ENCODE data around the gene CHD3. TPM values are rescaled to one million over a fixed set of nuclear protein-coding genes. Genes with fewer than 3 reads are reported as not detected.

Gene CHD3
- total and polyA plus RNA-seq, 10 of the 15 experiments (the other 5 are each of a cell fraction or from before 2014, with no cell fraction given), result 1.4 to 86.8 (median 39.1) TPM

DNA sequence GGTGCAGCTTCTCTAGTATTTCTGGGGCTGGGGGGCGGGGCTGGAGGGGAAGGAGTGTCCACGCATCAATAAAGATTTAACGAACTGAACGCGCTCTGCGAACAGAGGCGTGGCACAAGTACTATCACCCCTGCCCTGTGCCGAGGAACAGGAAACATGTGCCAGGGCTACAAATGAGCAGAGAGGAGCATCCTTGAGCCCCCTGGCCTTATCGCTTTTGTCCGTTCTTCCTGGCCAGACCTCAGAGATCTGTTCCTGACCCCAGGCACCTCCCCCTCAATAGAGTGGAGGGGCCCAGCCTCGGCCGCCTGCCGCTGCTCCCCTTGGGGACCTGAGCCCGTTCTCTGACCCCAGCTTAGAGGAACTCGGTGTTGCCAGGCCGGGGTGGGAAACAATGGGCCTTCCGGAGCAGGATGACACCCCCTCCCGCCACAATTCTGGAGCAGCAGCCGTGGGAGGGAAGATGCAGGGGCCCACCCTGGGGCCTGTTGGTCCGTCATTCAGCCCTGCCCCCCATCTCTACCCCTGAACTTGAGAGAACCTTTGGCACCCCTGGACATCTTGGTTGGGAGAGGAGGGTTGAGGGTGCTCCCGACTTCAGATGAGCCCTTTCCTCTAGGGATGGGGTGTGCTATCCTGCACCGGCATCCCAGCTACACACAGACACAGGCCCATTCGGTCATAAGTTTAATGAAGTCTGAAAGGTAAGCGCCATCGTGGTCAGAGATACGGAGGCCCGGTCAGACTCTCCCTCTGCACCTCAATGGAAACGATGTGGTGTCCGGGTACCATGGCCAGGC is 32.4 kb upstream of the CHD3 start (continued):
- TF ChIP-seq, protein P1, sequence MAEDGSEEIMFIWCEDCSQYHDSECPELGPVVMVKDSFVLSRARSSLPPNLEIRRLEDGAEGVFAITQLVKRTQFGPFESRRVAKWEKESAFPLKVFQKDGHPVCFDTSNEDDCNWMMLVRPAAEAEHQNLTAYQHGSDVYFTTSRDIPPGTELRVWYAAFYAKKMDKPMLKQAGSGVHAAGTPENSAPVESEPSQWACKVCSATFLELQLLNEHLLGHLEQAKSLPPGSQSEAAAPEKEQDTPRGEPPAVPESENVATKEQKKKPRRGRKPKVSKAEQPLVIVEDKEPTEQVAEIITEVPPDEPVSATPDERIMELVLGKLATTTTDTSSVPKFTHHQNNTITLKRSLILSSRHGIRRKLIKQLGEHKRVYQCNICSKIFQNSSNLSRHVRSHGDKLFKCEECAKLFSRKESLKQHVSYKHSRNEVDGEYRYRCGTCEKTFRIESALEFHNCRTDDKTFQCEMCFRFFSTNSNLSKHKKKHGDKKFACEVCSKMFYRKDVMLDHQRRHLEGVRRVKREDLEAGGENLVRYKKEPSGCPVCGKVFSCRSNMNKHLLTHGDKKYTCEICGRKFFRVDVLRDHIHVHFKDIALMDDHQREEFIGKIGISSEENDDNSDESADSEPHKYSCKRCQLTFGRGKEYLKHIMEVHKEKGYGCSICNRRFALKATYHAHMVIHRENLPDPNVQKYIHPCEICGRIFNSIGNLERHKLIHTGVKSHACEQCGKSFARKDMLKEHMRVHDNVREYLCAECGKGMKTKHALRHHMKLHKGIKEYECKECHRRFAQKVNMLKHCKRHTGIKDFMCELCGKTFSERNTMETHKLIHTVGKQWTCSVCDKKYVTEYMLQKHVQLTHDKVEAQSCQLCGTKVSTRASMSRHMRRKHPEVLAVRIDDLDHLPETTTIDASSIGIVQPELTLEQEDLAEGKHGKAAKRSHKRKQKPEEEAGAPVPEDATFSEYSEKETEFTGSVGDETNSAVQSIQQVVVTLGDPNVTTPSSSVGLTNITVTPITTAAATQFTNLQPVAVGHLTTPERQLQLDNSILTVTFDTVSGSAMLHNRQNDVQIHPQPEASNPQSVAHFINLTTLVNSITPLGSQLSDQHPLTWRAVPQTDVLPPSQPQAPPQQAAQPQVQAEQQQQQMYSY (CRISPR knock-in tag; IDR thresholded peaks at IDR 0.05), result no peak
- TF ChIP-seq NBN (IDR thresholded peaks at IDR 0.05), result no peak
- TF ChIP-seq, protein P2, sequence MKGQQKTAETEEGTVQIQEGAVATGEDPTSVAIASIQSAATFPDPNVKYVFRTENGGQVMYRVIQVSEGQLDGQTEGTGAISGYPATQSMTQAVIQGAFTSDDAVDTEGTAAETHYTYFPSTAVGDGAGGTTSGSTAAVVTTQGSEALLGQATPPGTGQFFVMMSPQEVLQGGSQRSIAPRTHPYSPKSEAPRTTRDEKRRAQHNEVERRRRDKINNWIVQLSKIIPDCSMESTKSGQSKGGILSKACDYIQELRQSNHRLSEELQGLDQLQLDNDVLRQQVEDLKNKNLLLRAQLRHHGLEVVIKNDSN (IDR thresholded peaks at IDR 0.05; ENCODE audit: borderline replicate concordance, extremely low read length, insufficient read depth, low read depth, low read length), result no peak
- TF ChIP-seq, protein P3, sequence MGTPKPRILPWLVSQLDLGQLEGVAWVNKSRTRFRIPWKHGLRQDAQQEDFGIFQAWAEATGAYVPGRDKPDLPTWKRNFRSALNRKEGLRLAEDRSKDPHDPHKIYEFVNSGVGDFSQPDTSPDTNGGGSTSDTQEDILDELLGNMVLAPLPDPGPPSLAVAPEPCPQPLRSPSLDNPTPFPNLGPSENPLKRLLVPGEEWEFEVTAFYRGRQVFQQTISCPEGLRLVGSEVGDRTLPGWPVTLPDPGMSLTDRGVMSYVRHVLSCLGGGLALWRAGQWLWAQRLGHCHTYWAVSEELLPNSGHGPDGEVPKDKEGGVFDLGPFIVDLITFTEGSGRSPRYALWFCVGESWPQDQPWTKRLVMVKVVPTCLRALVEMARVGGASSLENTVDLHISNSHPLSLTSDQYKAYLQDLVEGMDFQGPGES (IDR thresholded peaks at IDR 0.05), result no peak
- TF ChIP-seq ZNF24 (IDR thresholded peaks at IDR 0.05), result no peak
- no peak for TF ChIP-seq CEBPB (IDR thresholded peaks at IDR 0.05; ENCODE audit: borderline replicate concordance in 1 of 2, low read depth in 2 of 2, low read length in 2 of 2)
- 0 out of 2 replicates have a peak, but pooled peaks have one; percentile 40 for TF ChIP-seq SIN3A (IDR thresholded peaks at IDR 0.05; ENCODE audit: low read depth, low read length)
- TF ChIP-seq MYC (IDR thresholded peaks at IDR 0.05; ENCODE audit: insufficient read depth, insufficient read length, insufficient replicate concordance, low read length, severe bottlenecking), result no peak
- TF ChIP-seq, protein P4, sequence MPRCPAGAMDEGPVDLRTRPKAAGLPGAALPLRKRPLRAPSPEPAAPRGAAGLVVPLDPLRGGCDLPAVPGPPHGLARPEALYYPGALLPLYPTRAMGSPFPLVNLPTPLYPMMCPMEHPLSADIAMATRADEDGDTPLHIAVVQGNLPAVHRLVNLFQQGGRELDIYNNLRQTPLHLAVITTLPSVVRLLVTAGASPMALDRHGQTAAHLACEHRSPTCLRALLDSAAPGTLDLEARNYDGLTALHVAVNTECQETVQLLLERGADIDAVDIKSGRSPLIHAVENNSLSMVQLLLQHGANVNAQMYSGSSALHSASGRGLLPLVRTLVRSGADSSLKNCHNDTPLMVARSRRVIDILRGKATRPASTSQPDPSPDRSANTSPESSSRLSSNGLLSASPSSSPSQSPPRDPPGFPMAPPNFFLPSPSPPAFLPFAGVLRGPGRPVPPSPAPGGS (IDR thresholded peaks at IDR 0.05; ENCODE audit: borderline replicate concordance, insufficient read depth, low read depth, low read length, poor library complexity, severe bottlenecking), result peak; percentile 57
- no peak for TF ChIP-seq KDM1A (IDR thresholded peaks at IDR 0.05; ENCODE audit: borderline replicate concordance)
- TF ChIP-seq WRNIP1 (IDR thresholded peaks at IDR 0.05; ENCODE audit: borderline replicate concordance, low read depth, low read length), result no peak
- no peak for TF ChIP-seq MXI1 (IDR thresholded peaks at IDR 0.05; ENCODE audit: low read depth, low read length)
- TF ChIP-seq MTA3 (IDR thresholded peaks at IDR 0.05; ENCODE audit: borderline replicate concordance, low read length), result 0 out of 2 replicates have a peak, but pooled peaks have one; percentile 53
- TF ChIP-seq, protein P5, sequence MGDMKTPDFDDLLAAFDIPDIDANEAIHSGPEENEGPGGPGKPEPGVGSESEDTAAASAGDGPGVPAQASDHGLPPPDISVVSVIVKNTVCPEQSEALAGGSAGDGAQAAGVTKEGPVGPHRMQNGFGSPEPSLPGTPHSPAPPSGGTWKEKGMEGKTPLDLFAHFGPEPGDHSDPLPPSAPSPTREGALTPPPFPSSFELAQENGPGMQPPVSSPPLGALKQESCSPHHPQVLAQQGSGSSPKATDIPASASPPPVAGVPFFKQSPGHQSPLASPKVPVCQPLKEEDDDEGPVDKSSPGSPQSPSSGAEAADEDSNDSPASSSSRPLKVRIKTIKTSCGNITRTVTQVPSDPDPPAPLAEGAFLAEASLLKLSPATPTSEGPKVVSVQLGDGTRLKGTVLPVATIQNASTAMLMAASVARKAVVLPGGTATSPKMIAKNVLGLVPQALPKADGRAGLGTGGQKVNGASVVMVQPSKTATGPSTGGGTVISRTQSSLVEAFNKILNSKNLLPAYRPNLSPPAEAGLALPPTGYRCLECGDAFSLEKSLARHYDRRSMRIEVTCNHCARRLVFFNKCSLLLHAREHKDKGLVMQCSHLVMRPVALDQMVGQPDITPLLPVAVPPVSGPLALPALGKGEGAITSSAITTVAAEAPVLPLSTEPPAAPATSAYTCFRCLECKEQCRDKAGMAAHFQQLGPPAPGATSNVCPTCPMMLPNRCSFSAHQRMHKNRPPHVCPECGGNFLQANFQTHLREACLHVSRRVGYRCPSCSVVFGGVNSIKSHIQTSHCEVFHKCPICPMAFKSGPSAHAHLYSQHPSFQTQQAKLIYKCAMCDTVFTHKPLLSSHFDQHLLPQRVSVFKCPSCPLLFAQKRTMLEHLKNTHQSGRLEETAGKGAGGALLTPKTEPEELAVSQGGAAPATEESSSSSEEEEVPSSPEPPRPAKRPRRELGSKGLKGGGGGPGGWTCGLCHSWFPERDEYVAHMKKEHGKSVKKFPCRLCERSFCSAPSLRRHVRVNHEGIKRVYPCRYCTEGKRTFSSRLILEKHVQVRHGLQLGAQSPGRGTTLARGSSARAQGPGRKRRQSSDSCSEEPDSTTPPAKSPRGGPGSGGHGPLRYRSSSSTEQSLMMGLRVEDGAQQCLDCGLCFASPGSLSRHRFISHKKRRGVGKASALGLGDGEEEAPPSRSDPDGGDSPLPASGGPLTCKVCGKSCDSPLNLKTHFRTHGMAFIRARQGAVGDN (IDR thresholded peaks at IDR 0.05), result no peak

Measured in GM12878 (cell line).